ENCODE results near the gene PTPN23. TPM values are rescaled to one million over a fixed set of nuclear protein-coding genes. Genes with fewer than 3 reads are reported as not detected.

Gene PTPN23
- total and polyA plus RNA-seq, 10 of the 15 experiments (the other 5 are each of a cell fraction or from before 2014, with no cell fraction given), result 0.44 to 28.6 (median 4.4) TPM

DNA sequence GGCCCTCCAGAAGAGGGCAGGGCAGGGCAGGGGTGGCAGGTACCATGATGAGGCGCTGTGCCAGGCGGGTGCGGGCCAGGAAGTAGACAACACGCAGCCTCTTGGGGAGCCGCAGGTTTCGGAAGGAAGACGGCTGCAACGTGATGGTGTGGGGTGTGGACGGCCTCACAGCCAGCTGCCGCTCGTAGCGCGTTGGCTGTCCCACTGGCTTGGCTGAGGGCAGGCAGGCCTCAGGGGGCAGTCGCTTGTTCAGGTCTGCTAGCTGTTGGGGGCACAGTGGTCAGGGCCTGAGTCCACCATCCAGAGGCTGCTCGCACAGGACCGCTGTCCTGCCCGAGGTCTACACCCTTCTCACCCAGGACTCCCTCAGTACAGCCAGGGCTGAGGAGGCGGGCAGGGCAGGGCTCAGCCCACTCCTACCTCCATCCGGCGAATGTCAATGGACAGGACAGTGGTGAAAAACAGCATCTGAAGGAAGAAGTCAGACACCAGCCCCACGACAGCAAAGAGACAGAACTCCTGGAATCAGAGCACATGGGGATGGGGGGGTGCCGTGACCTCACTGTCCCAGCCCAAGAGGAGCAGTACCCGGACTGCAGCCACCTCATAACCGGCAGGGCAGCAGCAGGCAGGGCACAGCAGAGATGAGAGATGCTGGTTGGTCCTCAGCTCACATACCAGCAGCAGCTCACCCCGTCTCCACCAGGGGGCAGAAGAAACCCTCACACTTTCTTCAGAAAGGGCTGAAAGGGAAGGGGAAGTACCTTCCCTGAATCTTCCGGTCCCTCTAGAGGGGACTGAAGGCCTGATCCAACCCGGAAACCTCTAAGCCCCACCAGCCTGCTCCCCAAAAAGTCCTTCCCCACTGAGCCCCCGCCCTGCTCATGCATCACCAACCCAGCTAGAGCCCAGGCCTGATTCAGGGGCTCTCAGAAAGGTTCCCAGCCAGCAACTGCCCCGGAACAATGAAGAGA, 40.0 kb downstream of the PTPN23 start (continued):
- TF ChIP-seq, protein P1, sequence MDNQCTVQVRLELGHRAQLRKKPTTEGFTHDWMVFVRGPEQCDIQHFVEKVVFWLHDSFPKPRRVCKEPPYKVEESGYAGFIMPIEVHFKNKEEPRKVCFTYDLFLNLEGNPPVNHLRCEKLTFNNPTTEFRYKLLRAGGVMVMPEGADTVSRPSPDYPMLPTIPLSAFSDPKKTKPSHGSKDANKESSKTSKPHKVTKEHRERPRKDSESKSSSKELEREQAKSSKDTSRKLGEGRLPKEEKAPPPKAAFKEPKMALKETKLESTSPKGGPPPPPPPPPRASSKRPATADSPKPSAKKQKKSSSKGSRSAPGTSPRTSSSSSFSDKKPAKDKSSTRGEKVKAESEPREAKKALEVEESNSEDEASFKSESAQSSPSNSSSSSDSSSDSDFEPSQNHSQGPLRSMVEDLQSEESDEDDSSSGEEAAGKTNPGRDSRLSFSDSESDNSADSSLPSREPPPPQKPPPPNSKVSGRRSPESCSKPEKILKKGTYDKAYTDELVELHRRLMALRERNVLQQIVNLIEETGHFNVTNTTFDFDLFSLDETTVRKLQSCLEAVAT (IDR thresholded peaks at IDR 0.05), result 0 out of 2 replicates have a peak, but pooled peaks have one; percentile 21
- peak; percentile 89 for TF ChIP-seq SMC3 (IDR thresholded peaks at IDR 0.05; ENCODE audit: borderline replicate concordance, low read length)
- TF ChIP-seq ESRRA (IDR thresholded peaks at IDR 0.05; ENCODE audit: low read length), result no peak
- TF ChIP-seq, protein P2, sequence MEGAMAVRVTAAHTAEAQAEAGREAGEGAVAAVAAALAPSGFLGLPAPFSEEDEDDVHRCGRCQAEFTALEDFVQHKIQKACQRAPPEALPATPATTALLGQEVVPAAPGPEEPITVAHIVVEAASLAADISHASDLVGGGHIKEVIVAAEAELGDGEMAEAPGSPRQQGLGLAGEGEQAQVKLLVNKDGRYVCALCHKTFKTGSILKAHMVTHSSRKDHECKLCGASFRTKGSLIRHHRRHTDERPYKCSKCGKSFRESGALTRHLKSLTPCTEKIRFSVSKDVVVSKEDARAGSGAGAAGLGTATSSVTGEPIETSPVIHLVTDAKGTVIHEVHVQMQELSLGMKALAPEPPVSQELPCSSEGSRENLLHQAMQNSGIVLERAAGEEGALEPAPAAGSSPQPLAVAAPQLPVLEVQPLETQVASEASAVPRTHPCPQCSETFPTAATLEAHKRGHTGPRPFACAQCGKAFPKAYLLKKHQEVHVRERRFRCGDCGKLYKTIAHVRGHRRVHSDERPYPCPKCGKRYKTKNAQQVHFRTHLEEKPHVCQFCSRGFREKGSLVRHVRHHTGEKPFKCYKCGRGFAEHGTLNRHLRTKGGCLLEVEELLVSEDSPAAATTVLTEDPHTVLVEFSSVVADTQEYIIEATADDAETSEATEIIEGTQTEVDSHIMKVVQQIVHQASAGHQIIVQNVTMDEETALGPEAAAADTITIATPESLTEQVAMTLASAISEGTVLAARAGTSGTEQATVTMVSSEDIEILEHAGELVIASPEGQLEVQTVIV (IDR thresholded peaks at IDR 0.05; ENCODE audit: borderline replicate concordance, partially characterized antibody), result peak; percentile 13
- TF ChIP-seq, protein P3, sequence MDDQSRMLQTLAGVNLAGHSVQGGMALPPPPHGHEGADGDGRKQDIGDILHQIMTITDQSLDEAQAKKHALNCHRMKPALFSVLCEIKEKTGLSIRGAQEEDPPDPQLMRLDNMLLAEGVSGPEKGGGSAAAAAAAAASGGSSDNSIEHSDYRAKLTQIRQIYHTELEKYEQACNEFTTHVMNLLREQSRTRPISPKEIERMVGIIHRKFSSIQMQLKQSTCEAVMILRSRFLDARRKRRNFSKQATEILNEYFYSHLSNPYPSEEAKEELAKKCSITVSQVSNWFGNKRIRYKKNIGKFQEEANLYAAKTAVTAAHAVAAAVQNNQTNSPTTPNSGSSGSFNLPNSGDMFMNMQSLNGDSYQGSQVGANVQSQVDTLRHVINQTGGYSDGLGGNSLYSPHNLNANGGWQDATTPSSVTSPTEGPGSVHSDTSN (IDR thresholded peaks at IDR 0.05; ENCODE audit: insufficient replicate concordance, low read depth, low read length), result no peak
- TF ChIP-seq GATAD2B (conservative IDR thresholded peaks at IDR 0.05; ENCODE audit: low read depth), result no peak
- peak; percentile 73 for TF ChIP-seq YY1 (IDR thresholded peaks at IDR 0.05; ENCODE audit: low read depth, low read length)
- TF ChIP-seq ZBED1 (IDR thresholded peaks at IDR 0.05; ENCODE audit: borderline replicate concordance), result no peak
- TF ChIP-seq, protein P4, sequence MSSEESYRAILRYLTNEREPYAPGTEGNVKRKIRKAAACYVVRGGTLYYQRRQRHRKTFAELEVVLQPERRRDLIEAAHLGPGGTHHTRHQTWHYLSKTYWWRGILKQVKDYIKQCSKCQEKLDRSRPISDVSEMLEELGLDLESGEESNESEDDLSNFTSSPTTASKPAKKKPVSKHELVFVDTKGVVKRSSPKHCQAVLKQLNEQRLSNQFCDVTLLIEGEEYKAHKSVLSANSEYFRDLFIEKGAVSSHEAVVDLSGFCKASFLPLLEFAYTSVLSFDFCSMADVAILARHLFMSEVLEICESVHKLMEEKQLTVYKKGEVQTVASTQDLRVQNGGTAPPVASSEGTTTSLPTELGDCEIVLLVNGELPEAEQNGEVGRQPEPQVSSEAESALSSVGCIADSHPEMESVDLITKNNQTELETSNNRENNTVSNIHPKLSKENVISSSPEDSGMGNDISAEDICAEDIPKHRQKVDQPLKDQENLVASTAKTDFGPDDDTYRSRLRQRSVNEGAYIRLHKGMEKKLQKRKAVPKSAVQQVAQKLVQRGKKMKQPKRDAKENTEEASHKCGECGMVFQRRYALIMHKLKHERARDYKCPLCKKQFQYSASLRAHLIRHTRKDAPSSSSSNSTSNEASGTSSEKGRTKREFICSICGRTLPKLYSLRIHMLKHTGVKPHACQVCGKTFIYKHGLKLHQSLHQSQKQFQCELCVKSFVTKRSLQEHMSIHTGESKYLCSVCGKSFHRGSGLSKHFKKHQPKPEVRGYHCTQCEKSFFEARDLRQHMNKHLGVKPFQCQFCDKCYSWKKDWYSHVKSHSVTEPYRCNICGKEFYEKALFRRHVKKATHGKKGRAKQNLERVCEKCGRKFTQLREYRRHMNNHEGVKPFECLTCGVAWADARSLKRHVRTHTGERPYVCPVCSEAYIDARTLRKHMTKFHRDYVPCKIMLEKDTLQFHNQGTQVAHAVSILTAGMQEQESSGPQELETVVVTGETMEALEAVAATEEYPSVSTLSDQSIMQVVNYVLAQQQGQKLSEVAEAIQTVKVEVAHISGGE (CRISPR knock-in tag; IDR thresholded peaks at IDR 0.05), result no peak
- no peak for TF ChIP-seq NBN (IDR thresholded peaks at IDR 0.05)
- TF ChIP-seq, protein P5, sequence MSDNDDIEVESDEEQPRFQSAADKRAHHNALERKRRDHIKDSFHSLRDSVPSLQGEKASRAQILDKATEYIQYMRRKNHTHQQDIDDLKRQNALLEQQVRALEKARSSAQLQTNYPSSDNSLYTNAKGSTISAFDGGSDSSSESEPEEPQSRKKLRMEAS (IDR thresholded peaks at IDR 0.05; ENCODE audit: low read depth, low read length), result no peak
- TF ChIP-seq SREBF2 (IDR thresholded peaks at IDR 0.05; ENCODE audit: low read length), result no peak
- TF ChIP-seq, protein P6, sequence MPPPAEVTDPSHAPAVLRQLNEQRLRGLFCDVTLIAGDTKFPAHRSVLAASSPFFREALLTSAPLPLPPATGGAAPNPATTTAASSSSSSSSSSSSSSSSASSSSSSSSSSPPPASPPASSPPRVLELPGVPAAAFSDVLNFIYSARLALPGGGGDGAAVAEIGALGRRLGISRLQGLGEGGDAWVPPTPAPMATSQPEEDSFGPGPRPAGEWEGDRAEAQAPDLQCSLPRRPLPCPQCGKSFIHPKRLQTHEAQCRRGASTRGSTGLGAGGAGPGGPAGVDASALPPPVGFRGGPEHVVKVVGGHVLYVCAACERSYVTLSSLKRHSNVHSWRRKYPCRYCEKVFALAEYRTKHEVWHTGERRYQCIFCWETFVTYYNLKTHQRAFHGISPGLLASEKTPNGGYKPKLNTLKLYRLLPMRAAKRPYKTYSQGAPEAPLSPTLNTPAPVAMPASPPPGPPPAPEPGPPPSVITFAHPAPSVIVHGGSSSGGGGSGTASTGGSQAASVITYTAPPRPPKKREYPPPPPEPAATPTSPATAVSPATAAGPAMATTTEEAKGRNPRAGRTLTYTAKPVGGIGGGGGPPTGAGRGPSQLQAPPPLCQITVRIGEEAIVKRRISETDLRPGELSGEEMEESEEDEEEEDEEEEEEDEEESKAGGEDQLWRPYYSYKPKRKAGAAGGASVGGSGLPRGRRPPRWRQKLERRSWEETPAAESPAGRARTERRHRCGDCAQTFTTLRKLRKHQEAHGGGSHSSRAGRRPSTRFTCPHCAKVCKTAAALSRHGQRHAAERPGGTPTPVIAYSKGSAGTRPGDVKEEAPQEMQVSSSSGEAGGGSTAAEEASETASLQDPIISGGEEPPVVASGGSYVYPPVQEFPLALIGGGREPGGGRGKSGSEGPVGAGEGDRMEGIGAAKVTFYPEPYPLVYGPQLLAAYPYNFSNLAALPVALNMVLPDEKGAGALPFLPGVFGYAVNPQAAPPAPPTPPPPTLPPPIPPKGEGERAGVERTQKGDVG (CRISPR knock-in tag; IDR thresholded peaks at IDR 0.05), result no peak
- TF ChIP-seq, protein P7, sequence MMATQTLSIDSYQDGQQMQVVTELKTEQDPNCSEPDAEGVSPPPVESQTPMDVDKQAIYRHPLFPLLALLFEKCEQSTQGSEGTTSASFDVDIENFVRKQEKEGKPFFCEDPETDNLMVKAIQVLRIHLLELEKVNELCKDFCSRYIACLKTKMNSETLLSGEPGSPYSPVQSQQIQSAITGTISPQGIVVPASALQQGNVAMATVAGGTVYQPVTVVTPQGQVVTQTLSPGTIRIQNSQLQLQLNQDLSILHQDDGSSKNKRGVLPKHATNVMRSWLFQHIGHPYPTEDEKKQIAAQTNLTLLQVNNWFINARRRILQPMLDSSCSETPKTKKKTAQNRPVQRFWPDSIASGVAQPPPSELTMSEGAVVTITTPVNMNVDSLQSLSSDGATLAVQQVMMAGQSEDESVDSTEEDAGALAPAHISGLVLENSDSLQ (IDR thresholded peaks at IDR 0.05), result no peak
